NT2/D1 (cell line): Measurements from ENCODE around the gene TNRC6C.

Source experiments
- SUZ12 ChIP-seq: IDR thresholded peaks from 2 replicates; pipeline ENCODE4 v1.6.1; 2011; ENCODE audit not compliant: insufficient read length, insufficient read depth; ENCODE audit errors: extremely low read depth
- ZNF274 ChIP-seq: IDR thresholded peaks from 2 replicates; pipeline ENCODE4 v1.6.1; 2011; ENCODE audit warnings: mild to moderate bottlenecking, low read depth, low read length

DNA sequence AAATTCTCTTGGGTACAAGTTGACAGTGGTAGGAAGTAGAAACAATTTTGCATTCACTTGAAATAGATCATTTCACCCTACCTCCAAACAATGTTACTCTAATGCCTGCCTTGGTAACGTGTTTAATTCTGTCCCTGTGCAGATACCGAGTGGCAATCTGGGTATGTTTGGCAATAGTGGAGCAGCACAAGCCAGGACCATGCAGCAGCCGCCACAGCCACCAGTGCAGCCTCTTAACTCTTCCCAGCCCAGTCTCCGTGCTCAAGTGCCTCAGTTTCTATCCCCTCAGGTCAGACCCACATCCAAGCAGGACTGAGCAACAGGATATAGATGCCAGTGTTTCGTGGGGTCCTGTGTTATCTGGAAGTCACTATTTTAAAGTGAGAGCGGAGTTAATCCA is 120.8 kb downstream of the TNRC6C start:
- TF ChIP-seq ZNF274 (no peak), SUZ12 (no peak)
